ENCODE results near the gene THSD4.
"Not testable (repeated sequence)": the region's sequence is repeated elsewhere in the genome, so short reads cannot be mapped to it uniquely, and the experiment has no call there.

THSD4 gene

DNA sequence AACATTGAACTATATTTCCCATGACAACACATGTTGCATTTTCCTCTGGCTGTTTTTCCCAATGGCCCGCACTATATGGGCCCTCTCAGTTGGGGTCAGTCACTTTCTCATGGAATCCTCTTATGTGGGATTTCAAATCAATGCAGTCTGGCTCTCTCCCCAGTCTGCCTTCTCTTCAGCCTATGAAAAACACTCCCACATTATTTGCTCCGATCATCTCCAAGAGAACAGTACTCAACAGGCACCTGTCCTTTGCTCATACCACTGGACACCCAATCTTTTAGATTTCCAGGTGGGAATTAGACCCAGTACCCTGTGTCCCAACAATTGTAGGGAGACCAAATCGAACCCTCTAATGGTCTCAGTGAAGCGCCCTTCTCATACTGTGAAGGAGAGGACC, 251.3 kb downstream of the THSD4 start:
- no peak for DNase-seq (ENCODE audit: low read depth in 1 of 2, low spot score in 1 of 2)
- no peak for TF ChIP-seq JUND (IDR thresholded peaks at IDR 0.05; ENCODE audit: low read depth)
- in situ Hi-C loops (cut with HindIII; ENCODE audit: low pct_unique_long_range_greater_than_20kb, low sequenced_read_pairs), result no loop called here

DNA sequence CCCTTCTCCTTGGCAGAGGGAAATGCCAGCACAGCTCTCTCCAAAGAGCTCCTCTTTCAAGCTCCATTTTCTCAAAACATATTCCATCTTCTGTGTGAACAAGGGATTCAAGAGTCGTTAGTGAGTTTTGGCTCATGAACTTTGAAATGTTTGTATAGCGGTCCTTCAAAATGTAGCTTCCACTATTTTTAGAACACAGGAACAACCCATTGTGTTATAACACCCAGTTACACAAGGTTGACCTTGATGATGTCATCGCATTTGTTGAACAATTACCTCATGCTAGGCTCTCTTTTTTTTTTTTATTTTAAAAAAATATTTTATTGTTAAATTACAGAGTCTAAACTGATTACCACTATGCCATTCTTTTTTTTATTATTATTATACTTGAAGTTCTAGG, 251.7 kb downstream of the THSD4 start:
- no peak for TF ChIP-seq JUND (IDR thresholded peaks at IDR 0.05; ENCODE audit: low read depth)
- in situ Hi-C loops (cut with HindIII; ENCODE audit: low pct_unique_long_range_greater_than_20kb, low sequenced_read_pairs), result no loop called here
- no peak for DNase-seq (ENCODE audit: low read depth in 1 of 2, low spot score in 1 of 2)

DNA sequence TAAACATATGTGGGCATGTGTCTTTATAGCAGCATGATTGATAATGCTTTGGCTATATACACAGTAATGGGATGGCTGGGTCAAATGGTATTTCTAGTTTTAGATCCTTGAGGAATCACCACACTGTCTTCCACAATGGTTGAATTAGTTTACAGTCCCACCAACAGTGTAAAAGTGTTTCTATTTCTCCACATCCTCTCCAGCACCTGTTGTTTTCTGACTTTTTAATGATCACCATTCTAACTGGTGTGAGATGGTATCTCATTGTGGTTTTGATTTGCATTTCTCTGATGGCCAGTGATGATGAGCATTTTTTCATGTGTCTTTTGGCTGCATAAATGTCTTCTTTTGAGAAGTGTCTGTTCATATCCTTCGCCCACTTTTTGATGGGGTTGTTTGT, 252.5 kb downstream of the THSD4 start:
- in situ Hi-C loops (cut with HindIII; ENCODE audit: low pct_unique_long_range_greater_than_20kb, low sequenced_read_pairs); DNase-seq (ENCODE audit: low read depth in 1 of 2, low spot score in 1 of 2): not testable (repeated sequence)

DNA sequence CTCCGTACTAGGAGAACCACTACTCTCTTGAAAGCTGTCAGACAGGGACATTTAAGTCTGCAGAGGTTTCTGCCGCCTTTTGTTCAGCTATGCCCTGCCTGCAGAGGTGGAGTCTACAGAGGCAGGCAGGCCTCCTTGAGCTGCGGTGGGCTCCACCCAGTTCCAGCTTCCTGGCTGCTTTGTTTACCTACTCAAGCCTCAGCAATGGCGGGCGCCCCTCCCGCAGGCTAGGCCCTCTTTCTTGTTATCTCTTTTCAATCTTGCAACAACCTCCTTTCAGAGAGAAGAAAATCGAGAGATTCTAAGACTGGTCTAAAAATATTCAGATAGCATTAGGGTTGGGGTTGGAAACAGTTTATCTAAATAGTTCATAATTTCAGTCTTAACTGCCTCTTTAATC, 257.5 kb downstream of the THSD4 start:
- in situ Hi-C loops (cut with HindIII; ENCODE audit: low pct_unique_long_range_greater_than_20kb, low sequenced_read_pairs), result not testable (repeated sequence)

DNA sequence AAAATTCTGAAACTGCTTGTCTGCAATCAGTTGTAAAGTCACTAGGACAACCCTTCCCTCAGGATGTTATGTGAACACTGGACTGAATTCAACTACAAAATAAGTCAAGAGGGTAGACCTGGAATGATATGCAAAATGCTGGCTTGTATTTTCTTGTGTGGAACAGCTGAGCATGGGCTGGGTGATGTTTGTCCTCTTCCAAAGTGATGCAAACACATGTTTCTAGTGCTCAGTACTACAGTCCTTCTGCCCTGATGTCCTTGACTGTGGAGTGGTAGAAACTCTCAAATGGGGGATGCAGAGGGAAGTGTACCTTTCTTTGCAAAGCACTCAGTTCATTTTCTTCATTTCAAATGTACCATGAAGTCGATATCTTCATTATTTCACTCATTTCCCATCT, 258.6 kb downstream of the THSD4 start:
- no peak for TF ChIP-seq JUND (IDR thresholded peaks at IDR 0.05; ENCODE audit: low read depth)
- in situ Hi-C loops (cut with HindIII; ENCODE audit: low pct_unique_long_range_greater_than_20kb, low sequenced_read_pairs), result no loop called here
- DNase-seq (ENCODE audit: low read depth in 1 of 2, low spot score in 1 of 2), result no peak

More for the DNA sequence above, 257.5 kb downstream of the THSD4 start:
- DNase-seq (ENCODE audit: low read depth in 1 of 2, low spot score in 1 of 2), result not testable (repeated sequence)

DNA sequence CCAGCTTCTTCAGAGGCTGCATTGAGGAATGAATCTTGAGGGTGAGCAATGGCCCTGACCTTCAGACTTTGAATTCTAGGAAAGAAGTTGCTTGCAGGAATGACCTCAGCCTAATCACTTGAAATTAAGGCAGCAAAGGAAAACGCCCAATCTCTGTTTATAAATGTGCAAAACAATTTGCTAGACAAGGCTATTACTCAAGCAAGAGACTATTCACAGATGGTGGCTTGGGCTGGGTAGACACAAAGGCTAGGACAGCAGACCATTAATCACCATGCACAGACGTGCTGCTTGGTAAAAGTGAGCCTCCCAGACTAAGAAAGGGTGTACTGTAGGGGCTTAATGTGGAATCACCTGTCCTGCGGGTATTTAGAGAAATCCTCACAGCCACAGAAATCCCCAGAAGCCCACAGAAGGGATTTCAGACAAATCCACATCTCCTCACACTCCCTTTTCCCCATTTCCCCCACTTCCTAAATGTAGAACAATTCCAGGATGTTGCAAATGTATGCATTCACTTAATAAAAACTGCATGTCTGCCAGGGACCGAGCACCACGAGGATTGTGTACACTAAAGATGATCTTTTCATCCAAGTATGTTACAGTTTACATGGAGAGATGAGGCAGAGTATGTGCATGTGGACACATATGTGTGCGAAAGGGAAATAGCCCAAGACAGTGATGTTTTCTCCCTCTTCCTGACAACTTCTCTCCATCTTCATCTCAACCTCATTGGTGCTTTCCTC, 259.5 kb downstream of the THSD4 start:
- in situ Hi-C loops (cut with HindIII; ENCODE audit: low pct_unique_long_range_greater_than_20kb, low sequenced_read_pairs), result no loop called here
- DNase-seq (ENCODE audit: low read depth in 1 of 2, low spot score in 1 of 2), result no peak
- TF ChIP-seq JUND (IDR thresholded peaks at IDR 0.05; ENCODE audit: low read depth), result no peak

DNA sequence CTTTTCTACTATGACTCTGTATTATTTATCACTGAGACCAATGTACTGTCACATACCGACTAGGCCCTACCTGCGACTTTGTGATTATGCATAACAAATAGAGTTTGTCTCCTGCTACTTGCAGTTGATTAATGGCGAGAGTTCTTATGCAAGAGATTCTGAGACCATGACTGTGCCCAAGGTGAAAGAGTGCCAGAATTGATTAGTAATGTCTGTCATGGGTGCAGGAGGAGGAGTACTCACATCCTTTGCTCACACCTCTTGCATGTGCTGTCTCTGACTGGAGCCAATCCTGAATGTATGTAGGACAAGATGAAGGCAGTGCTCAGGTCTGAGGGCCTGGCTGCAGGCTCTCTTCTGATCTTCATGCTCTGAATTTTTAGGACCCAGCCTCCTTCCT, 260.7 kb downstream of the THSD4 start:
- no peak for TF ChIP-seq JUND (IDR thresholded peaks at IDR 0.05; ENCODE audit: low read depth)
- DNase-seq (ENCODE audit: low read depth in 1 of 2, low spot score in 1 of 2), result no peak
- in situ Hi-C loops (cut with HindIII; ENCODE audit: low pct_unique_long_range_greater_than_20kb, low sequenced_read_pairs), result no loop called here

DNA sequence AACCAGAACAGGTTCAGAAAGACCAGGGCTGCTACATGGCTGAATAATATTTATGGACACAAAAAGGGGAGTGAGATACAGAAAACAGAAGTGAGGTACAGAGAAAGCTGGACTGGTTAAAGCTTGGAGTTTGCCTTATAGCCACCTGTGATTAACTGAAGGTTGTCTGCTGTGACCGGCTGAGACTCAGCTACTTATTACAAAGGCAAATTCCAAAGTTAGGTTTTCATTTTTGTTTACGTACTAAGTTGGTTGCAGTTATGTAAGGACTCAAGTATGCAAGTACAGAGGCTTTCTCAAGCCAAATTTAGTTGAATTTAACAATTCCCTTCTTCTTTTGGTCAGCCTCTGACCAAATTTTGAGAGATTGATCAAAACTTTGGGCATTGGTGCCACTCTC, 264.6 kb downstream of the THSD4 start:
- no peak for TF ChIP-seq JUND (IDR thresholded peaks at IDR 0.05; ENCODE audit: low read depth)
- DNase-seq (ENCODE audit: low read depth in 1 of 2, low spot score in 1 of 2), result no peak
- in situ Hi-C loops (cut with HindIII; ENCODE audit: low pct_unique_long_range_greater_than_20kb, low sequenced_read_pairs), result no loop called here

DNA sequence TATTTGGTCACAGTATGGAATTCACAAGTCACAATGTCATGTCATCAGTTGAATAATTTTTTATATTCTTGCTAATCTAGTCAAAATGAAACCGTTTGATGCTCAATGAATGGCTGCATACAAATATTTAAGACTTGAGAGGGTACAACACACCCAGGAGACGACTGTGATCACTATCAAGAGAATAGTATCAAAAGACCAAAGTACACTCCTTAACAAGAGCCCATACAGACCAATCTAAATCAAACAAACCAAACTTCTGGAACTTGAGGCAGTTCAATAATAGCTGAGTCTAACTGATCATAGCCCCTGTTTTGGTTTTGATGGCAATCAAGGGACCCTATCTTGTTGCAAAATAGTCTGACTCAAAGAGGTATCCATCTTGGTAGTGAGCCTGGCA, 265.1 kb downstream of the THSD4 start:
- TF ChIP-seq JUND (IDR thresholded peaks at IDR 0.05; ENCODE audit: low read depth), result no peak
- in situ Hi-C loops (cut with HindIII; ENCODE audit: low pct_unique_long_range_greater_than_20kb, low sequenced_read_pairs), result no loop called here

DNA sequence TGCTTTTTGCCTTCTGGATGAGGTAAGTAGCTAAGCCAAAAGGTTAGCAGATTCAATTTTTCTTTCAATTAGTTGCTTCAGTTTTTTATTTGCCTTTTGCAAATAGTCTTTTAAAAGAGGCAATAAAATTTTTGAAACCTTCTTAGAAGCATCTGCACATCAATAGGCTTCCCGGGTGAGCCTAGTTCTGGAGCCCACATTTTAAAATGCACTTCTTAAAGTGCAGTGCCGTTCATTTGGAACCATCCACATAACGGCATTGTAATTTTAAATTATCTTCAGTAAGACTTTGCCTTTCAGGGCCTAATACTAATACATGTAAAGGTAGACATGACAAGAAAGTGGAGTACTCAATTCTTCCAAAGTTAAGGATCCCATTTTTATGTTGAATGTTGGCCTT, 269.2 kb downstream of the THSD4 start:
- DNase-seq (ENCODE audit: low read depth in 1 of 2, low spot score in 1 of 2), result no peak
- no peak for TF ChIP-seq JUND (IDR thresholded peaks at IDR 0.05; ENCODE audit: low read depth)
- in situ Hi-C loops (cut with HindIII; ENCODE audit: low pct_unique_long_range_greater_than_20kb, low sequenced_read_pairs), result no loop called here

More for the DNA sequence above, 265.1 kb downstream of the THSD4 start:
- DNase-seq (ENCODE audit: low read depth in 1 of 2, low spot score in 1 of 2), result no peak

DNA sequence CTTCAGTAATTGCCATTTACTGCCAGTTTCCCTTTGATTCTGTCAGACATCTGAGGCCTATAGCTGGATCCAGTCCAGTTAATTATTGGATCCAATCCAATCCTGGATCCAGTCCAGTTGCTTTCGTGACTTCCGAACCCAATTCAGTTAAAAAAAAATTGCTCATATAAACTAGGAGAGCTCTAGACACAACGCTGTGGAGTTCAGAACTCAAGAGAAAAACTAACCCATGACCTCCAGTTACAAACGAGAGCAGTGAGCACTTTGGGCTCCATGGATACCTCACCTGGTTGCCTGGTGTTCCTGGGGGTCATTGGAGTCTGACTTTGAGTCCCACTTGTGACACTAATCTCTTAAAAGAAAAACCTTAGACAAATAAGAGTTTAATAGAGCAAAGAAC, 269.8 kb downstream of the THSD4 start:
- in situ Hi-C loops (cut with HindIII; ENCODE audit: low pct_unique_long_range_greater_than_20kb, low sequenced_read_pairs), result no loop called here
- DNase-seq (ENCODE audit: low read depth in 1 of 2, low spot score in 1 of 2), result no peak
- TF ChIP-seq JUND (IDR thresholded peaks at IDR 0.05; ENCODE audit: low read depth), result no peak

DNA sequence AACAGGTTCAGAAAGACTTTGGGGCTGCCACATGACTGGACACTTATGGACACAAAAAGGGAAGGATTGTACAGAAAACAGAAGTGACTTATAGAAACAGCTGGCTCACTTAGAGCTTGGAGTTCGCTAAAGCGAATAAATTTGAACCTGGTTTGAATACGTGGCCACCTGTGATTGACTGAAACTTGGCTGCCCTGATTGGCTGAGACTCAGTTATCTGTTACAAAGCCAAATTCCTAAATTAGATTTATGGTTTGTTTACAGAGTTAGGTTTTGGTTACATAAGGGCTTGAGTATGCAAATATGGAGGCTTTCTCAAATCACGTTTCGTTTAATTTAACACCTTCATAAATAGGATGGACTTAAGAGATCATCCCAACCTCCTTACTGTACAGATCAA, 270.2 kb downstream of the THSD4 start:
- DNase-seq (ENCODE audit: low read depth in 1 of 2, low spot score in 1 of 2), result peak in 1 of 2 experiments; percentile 60
- no peak for TF ChIP-seq JUND (IDR thresholded peaks at IDR 0.05; ENCODE audit: low read depth)
- in situ Hi-C loops (cut with HindIII; ENCODE audit: low pct_unique_long_range_greater_than_20kb, low sequenced_read_pairs), result no loop called here

DNA sequence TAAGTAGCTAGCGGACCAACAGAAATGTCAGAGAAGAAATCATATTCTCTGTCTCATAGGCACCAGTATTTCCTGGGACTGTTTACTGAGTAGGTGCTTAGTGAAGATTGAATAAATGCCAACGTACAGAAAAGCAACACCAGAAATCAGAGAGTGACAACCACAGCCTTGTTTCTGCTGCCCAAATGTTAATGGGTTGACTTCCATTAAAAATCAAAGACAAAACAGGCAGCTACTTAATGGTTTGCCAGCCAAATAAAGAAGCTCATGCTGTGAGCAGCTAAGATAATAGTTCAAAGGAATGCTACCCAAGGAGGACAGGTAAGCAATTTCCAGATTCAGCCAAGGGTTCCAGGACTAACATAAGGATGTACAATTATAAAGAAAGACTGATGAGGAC, 270.7 kb downstream of the THSD4 start:
- no peak for DNase-seq (ENCODE audit: low read depth in 1 of 2, low spot score in 1 of 2)
- in situ Hi-C loops (cut with HindIII; ENCODE audit: low pct_unique_long_range_greater_than_20kb, low sequenced_read_pairs), result no loop called here
- no peak for TF ChIP-seq JUND (IDR thresholded peaks at IDR 0.05; ENCODE audit: low read depth)
